Fibroblast of peridontal ligament (primary cell): Measurements from ENCODE around the gene GOLGA6D.
"Not testable (repeated sequence)": the region's sequence is repeated elsewhere in the genome, so short reads cannot be mapped to it uniquely, and the experiment has no call there.

ENCODE experiments used
- DNase-seq: peaks from one replicate; pipeline ENCODE4 v3.0.0-alpha.2; 2010; ENCODE audit errors: extremely low read depth

GOLGA6D gene, protein sequence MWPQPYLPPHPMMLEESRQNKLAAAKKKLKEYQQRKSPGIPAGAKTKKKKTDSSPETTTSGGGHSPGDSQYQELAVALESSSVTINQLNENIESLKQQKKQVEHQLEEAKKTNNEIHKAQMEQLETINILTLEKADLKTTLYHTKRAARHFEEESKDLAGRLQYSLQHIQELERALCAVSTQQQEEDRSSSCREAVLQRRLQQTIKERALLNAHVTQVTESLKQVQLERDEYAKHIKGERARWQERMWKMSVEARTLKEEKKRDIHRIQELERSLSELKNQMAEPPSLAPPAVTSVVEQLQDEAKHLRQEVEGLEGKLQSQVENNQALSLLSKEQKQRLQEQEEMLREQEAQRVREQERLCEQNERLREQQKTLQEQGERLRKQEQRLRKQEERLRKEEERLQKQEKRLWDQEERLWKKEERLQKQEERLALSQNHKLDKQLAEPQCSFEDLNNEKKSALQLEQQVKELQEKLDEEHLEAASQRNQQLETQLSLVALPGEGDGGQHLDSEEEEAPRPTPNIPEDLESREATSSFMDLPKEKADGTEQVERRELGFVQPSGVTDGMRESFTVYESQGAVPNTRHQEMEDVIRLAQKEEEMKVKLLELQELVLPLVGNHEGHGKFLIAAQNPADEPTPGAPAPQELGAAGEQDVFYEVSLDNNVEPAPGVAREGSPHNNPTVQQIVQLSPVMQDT

DNA sequence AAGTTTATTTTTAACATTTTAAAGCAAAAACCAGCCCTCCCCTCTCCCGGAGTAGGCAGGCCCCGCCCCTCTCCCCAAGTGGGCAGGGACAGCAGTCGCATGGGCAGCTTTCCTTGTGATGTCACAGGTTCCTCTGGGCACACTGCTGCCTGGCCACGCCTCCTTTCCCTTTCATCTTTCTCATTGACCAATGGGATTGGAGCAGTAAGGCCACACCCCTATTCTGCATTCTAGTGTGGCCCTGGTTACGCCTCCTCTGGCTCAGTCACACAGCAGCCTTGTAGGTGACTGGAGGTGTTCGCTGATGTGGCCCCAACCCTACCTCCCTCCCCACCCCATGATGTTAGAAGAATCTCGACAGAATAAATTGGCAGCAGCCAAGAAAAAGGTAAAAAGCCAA lies at the start of gene GOLGA6D:
TSS of gene GOLGA6D (plus strand) at position 264 of the 400 bp plus-strand sequence. CDS start at position 305, 41 bp downstream.
- not testable (repeated sequence) for DNase-seq

DNA sequence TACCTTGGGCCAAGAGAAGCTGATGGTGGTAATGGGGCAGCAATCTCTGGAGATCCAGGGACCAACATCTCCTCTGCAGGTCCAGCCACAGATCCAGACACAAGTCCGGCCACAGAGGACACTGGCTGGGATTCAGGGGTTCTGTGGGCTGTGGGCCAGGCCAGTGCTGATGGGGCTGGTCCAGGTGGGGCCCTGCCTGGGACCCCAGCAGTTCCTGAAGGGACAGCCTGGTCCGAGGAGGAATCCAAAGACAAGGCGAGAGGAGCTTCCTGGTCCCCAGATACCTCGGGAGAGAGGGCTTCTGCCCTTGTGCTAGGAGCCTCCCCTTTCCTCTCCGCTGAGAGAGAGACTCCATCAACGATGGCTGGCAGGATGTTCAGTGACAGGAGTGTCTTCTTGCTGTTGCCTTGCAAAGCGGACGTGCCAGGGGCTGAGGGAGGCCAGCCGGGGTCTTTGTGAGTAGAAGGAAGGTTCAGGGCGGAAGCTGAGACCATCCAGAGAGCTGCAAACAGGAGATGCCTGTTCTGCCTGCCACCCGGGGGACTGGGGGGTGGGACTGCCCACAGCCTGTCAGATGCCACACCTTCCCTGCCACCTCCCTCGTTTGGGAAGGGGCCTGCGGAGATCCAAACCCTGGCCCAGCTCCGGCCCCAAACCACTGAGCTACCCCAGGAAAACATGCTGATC lies 49.0 kb upstream of the GOLGA6D start:
- no peak for DNase-seq

DNA sequence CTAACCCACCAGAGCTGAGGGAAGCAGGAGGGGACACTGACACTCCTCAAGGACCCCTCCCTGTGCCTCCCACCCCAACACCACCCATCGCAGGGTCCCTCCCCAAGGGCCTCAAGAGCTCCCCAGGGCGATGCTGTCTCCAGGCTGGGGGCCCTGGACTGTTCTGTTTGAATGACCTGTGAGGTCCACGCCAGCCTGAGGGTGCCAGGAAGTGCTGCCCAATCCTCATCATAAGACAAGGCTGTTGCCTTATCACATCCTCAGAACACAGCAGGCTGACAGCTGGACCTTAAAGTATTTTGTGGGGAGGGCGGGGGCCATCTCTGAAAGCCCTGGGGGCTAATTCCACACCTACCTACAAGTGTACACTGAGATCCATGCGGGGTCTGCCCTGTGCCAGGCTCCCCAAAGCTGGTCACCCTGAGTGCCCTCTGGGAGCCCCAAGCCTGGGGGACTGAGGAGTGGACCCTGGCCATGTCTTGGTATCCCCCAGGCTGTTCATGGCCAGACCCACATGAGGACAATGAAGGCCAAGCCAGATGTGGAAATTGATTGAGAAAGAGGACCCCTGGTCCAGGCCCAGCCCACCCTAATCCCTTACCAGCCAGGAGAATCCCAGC lies 48.3 kb upstream of the GOLGA6D start:
- no peak for DNase-seq

DNA sequence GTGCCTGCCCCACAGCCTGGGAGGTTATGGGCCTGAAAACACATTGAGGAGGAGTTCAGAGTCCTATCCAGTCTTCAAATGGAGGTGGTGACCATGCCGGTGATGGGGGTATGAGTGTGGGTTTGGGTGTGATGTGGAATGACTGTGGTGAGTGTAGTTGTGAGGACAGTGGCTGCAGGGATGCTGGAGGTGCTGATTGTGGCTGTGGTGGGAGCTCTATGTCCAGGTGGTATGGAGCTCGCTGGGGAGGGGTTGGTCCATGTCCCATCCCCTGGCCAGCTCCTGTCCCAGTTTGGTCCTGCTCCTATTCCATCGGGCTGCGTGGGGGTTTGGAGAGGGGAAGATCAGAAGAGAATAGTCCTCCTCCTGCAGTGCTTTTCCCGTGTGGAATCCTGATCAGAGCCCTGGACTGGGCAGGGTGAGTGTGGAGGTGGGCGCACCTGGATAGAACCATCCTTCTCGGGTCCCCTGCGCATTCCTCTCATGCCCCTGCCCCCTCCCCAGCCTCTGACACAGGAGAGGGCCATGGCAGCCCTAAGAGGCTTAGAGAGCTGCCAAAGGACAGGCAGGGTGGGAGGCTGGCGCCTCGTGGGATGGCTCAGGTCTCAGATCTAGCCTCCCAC lies 47.5 kb upstream of the GOLGA6D start:
- no peak for DNase-seq

DNA sequence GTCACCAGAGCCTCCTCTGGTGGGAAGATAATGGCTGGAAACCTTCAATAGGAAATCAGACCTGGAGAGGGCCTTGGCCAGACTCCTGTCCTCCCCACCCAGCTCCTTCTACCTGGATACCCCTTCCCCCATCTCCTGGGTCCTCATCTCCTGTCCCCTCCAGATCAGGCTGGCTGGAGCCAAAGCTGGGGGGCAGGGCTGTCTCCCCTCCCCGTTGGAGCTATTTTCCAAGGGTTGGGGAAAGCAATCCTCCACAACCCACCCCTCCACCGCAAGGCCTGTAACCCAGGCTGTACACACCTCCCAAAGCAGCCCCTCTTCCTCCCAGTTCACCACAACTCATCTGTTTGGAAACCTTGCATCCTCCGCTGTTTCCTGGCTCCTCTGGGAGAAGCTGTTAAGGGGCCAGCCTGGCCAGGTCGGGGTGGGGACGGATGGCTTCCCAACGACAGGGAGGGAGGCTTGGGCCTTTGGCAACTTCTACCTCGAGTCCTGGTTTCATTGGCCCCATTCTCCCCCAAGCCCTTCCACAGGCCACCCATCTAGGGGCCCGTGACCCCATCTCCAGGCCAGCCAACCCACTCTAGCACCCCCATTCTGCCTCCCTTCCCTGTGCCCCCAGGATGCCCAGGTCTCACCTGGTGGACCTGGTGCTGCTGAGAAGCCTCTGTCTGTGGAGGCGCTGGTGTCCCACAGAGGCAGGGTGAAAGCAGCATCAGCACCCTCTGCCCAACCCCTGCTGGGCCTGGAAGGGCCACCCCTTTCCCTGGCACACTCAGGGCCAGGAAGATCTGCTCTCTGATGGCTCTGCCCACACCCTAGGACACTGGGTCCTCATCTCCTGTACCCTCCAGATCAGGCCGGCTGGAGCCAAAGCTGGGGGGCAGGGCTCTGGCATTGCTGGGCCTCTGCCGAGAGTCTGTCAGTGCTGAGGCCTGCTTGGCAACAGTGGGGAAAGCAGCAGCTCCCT lies 46.6 kb upstream of the GOLGA6D start:
- no peak for DNase-seq

DNA sequence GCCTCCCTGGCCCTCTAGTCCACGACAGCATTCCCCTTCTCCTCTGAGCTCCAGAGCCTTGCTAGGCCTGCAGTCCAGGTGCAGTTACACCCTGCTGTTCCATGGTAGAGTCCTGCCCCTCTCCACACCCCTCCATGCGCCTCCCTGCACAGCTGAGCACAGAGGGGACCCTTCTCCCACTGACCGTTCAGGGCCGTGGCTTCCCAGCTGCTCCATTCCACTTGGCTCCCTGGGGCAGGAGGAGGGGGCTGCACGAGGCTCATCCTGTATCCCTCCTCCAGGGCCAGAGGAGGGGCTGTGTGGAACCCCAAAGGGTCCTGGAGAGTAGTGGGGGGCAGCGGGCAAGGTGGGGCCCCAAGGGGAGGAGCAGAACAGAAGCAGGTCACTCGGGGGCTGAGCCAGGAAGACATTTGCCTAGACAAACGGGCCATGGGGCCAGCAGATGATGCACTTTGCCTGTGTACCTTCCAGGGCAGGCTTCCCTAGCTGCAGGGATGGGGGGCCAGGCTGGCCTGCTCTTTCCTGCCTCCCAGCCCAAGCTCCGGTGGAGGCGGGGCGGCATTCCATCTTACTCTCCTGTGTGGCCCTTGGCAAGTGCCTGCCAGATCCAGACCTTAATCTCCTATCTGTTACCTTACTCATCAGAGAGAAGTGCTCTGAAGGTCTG lies 45.2 kb upstream of the GOLGA6D start:
- no peak for DNase-seq

DNA sequence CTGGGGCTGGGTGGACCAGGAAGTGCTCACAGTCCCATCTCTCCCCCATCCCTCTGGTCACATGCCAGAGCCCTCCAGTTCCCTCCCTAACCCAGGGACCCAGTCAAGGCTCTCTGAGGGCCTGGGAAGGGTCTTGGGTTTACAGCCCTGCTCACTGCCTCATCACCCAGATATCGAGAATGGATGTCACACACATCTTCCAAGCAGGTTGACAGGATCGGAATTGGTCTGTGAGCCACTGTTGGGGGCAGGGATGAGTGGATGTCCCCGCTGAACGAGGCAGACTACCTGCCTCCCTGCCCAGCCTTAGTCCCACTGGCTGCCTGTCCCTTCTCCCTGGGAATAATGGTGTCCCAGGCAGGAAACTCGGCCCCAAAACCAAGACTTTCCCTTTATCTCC lies 44.5 kb upstream of the GOLGA6D start:
- no peak for DNase-seq

DNA sequence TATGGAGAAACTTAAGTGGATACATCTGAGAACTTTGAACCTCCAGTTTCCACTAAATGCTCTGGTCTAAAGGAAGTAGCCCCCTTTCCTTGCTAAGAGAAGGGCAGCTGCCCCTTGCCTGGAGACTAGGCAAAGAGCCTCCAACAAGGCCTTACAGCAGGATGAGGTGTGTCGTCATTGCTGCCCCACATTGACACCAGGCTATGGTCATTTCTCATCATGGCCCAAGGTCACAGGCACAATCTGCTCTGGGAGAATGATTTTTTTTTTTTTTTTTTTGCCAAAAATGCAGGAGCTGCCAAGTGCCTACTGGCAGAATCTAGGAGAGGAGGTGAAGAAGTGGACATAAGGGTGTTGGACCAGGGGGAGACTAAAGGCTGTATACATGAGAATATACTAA lies 36.9 kb upstream of the GOLGA6D start:
- DNase-seq = not testable (repeated sequence)

DNA sequence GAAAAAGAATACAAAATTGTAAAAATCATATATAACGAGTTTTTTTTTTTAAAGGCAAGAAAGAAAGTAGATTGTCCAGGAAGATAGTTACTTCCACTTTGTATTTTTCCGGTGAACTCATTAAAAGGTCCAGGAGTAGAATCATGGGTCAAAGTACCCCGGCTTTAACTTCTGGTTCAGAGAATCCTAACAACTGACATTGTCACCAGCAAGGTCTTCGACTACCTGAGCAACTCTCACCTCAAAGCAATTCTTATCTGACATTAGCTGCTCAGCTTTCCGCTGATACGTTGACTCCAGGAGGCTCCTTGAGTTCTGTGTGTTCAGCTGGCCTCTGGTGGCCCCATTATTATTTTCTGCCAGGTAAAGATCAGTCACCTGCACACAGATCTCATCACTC lies 33.6 kb upstream of the GOLGA6D start:
- not testable (repeated sequence) for DNase-seq

DNA sequence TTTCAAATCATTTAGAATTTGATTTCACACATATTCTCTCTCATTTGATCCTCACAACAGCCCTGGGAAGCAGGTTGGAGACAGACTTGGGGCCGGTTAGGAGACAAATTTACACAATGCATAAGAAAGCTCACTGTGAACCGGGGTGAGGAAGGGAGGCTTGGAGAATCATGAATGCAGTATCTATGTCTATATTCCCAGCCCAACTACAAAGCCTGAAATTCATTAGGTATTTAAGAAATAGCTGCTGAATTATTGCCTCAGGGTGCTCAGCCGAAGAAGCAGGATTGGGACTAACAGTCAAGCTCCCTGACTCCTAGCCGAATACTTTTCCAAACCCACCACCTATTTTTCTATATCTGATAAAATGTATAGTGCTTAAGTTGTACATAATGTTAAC lies 32.9 kb upstream of the GOLGA6D start:
- DNase-seq = no peak

DNA sequence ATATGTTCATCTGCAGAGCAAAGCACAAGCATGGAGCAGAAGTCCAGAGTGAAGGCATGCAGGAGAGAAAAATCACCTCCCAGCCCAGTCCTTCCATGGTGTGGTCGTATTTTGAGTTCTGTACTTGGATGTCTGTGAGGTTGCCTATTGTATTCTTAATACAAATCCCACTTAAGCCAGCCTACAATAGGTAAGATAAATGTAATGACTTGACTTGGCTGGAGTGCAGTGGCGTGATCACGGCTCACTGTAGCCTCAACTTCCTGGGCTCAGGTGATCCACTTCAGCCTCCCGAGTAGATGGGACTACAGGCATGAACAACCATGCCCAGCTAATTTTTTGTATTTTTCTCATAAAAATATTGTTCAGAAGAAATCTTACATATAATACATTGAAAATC lies 31.3 kb upstream of the GOLGA6D start:
- not testable (repeated sequence) for DNase-seq

DNA sequence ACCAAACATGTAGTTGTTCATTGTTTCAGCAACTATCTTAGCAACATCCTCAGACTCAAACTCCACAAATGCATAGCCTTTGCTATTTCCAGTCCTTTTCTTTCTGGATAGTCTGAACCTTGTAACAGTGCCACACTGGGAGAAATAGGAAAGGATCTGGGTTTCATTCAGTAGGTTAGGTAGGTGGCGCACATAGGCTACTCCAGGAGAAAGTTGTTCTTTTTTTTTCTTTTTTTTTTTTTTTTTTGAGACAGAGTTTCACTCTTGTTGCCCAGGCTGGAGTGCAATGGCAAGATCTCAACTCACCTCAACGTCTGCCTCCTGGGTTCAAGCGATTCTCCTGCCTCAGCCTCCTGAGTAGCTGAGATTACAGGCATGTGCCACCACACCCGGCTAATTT lies 30.4 kb upstream of the GOLGA6D start:
- peak; percentile 1 for DNase-seq

DNA sequence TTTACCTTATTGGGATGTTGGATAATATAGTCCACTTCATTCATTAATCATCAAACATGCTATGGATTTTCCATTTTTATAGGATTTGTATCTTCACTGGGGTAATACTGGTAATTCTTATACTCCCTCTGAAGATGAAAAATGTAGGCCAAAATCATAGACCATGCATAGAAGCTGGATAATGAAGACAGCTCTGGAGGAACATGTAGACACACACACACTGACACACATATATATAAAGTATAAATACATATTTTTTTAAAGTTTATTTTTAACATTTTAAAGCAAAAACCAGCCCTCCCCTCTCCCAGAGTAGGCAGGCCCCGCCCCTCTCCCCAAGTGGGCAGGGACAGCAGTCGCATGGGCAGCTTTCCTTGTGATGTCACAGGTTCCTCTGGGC lies 24.6 kb upstream of the GOLGA6D start, which contains the start of gene GOLGA6C:
TSS of gene GOLGA6C (plus strand) at position 301 of the 400 bp plus-strand sequence. CDS start 265 bp downstream, outside the sequence.
- not testable (repeated sequence) for DNase-seq

DNA sequence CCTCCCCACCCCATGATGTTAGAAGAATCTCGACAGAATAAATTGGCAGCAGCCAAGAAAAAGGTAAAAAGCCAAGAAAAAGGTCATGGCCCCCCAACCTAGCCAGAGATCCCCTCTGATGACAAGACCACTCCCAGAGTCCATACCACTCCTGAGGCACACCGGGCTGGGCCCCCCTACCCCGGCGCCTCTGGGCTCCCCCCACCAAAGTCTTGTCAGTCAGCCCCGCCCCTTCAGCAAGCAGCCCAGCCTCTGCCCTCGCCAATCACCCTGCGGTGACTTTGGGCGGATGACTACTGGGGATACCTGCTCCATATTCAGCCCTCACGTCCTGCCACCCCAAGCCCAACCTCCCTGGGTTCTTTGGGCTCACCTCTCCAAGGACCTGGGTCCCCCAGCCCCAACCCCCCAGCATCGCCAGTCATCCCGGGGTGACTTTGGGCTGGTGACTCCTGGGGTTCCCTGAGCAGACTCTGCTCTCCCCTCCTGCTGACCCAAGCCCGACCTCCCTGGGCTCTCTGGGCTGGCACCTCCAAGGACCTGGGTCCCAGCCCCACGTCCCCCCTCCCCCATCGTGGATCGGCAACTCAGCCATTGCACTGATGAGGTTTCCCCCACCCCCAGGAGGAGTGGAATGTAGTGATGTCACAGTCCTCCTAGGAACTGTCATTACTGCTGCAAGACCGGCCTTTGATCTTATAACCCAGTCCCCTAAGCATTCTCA lies 23.9 kb upstream of the GOLGA6D start:
- not testable (repeated sequence) for DNase-seq

DNA sequence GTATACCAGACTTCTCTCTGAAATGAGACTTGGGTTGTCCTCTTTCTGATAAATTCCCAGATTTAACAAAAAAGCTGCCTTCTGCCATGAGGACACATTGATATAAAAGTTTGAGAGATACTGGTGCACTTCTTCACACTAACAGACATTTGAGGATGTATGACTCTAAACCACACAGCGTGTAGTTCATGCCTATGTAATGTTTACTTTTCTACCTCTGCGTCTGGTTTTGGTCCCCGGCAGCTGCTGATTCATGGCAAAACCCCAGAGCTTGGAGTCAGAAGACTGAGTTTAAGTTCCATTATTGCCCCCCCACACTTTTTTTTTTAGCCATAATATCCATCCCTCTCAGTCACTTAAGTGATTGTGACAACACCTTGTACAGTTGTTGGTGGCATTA lies 22.8 kb upstream of the GOLGA6D start:
- DNase-seq = not testable (repeated sequence)

DNA sequence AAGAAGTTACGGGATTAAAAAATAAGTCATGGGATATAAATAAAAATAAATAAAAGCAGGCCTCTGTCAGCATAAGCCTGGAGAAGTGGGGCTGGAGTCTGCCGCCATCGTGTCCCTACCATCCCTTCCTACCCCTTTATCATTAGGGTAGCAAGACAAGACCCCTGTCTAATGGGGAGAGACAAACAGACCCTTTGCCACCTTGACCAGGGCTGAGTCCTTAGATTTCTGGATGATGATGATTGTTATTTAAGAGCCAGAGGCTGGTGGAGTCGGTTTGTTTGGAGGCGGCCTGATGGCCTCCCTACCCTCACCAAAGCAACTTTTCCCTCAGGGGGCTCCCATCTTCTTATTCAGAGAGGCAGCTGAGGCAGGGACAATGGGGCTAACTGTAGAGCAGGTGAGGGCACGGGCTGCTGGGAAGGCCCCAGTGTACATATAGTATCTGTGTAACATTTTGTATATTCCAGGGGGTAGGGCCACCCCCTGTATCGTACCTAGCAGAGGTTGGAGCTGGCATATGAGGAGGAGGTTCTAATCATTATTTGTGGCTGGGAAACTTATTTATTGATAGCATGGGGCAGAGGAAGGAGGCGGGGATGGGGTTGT lies 8.8 kb upstream of the GOLGA6D start:
- DNase-seq = not testable (repeated sequence)

DNA sequence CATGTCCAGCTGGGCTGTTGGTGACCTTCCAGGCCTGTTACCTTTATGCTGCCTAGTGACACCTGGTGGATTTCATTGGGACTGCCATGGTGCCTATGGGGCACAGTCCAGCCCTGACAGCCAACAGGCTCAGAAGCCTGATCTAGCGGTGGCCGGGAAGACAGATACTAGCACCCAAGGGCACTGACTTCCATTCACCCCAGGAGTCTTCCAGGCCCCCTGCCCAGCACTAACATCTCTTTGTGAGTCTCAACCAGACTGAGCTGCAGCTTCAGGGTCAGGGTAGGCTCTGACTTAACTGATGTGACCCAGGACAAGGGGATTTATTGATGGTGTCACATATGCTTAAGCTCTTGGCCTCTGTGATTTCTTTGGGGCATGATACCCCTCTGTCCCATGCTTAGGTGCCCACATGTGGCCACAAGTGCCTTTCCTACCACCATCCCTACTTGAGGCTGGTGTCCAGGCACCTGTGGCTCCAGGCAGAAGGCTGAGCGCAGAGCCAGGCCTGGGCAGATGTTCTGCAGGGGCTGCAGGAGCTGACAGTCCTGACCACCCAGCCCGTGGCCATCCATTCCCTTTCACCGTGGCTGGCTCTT lies 8.0 kb upstream of the GOLGA6D start:
- DNase-seq = peak; percentile 5

DNA sequence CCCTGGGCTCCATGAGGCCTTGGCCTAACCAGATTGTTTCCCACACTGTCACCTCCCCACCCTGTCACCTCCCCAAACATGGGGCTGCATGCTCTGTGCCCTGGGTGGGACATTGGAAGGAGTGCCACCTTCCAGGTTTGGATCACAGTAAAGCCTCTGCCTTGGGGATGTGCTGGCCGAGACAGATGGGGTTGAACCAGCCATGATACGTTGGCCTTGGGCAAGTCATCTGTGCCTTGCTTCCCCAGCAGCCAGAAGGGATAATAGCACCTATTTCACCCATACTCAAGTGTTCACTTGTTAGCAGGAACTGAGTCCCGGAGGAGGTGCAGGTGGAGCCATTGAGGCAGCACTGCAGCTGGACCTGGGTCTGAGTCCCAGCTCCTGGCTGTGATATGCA lies 7.0 kb upstream of the GOLGA6D start:
- DNase-seq = not testable (repeated sequence)
